ENCODE results near the gene KCNE1. TPM values are rescaled to one million over a fixed set of nuclear protein-coding genes. Genes with fewer than 3 reads are reported as not detected.

The KCNE1 gene
- 0.08 and 0.23 TPM in 2 replicates for total RNA-seq (ENCODE audit: low replicate concordance)

DNA sequence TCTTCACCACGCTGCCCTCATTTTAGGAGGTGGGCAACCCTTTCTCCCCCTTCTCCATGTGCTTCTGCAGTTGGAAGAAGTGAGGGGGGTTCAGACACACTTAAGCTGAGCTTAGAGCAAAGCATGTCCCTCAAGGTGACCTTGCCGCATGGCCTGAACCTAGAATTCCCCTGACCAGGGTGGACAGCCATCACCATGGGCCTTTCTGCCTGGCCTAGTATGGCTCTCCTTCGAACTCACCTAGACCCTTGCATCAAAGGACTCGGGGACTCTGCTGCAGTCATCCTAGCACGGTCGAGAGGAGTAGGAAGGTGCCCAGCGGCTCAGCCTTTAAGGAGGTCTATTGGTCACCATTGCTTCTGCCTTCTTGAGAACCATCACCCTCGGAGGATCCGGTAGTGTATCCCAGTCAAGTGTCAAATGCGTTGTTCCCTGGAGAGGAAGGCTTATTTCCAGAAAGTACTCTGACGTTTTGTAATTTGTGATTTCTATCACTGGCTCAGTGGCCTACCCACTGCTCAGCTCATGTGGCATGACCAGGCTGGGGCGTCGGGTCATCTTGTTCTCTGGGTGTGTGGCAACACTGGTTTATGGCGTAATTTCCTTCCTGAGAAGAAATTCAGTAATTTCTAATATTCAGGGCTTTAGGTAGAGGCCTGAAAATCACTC is at the start of gene KCNE1:
Gene KCNE1, minus strand, starts transcription at position 424 of the 669 bp plus-strand sequence. CDS start 62,576 bp downstream, outside the sequence.

DNA sequence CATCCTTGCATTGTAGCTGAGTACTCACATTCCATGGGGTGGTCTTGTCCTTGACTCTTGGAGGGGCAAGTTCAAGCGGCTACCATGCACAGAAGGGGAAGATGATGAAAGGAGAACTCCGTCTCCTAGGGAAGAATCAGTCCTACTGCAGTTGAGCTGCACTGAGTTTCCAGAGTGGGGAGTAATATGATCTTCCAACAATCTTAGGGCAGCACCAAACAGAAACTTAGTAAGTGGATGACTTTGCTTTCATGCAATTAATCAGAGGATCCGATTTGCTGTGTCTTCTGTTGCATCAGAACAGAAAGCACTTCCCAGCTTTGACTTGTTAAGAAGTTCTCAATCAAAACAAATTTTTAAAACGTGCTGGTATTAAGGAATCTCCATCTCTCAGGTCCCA is 88.2 kb downstream of the KCNE1 start, which contains the start of gene SMIM34:
Gene SMIM34, minus strand, starts transcription at position 147 of the 400 bp plus-strand sequence. Its CDS starts 112 bp downstream, at position 35.

Other genes with a start within 250 kb of the KCNE1 start
- not detected in 2 replicates for gene KCNE2, start 148.2 kb downstream of the KCNE1 start, total RNA-seq (ENCODE audit: low replicate concordance)
- 2.7 and 5.0 TPM in 2 replicates for gene SMIM11, start 136.7 kb downstream of the KCNE1 start, total RNA-seq (ENCODE audit: low replicate concordance)
- gene SMIM34, start 88.3 kb downstream of the KCNE1 start, total RNA-seq (ENCODE audit: low replicate concordance): not detected in 2 replicates
- gene RCAN1, start 102.9 kb upstream of the KCNE1 start, total RNA-seq (ENCODE audit: low replicate concordance): 28.6 and 78.7 TPM in 2 replicates
- 0.23 TPM in 1 of 2 replicates, not detected in the other for gene CLIC6, start 156.8 kb upstream of the KCNE1 start, total RNA-seq (ENCODE audit: low replicate concordance)

All from smooth muscle cell of the coronary artery (primary cell).